MM.1S (cell line): Measurements from ENCODE around the gene ERFL.

Source experiments
- DNase-seq: peaks from one replicate; pipeline ENCODE4 v3.0.0-alpha.2; 2015
- H2AFZ ChIP-seq: fragments of 300-600 bp; sonication (generic); 2 replicates; pipeline ENCODE4 v1.6.0; 2016; ENCODE audit warnings: antibody characterized with exemption, low read length
- H3F3A ChIP-seq: fragments of 300-600 bp; sonication (generic); 2 replicates; pipeline ENCODE4 v1.6.1; 2016; ENCODE audit warnings: mild to moderate bottlenecking, antibody characterized with exemption, low read length, moderate library complexity, mixed read lengths; ENCODE audit not compliant: insufficient read depth
- H3K27ac ChIP-seq: fragments of 300-600 bp; sonication (generic); 2 replicates; pipeline ENCODE4 v1.5.1; 2016; ENCODE audit warnings: mild to moderate bottlenecking, low read length
- H3K27me3 ChIP-seq: fragments of 300-600 bp; sonication (generic); replicated peaks from 2 replicates; pipeline ENCODE4 v1.6.0; 2016; ENCODE audit warnings: low read length; ENCODE audit not compliant: insufficient read depth
- H3K36me3 ChIP-seq: fragments of 300-600 bp; sonication (generic); replicated peaks from 2 replicates; pipeline ENCODE4 v1.6.1; 2016; ENCODE audit warnings: mild to moderate bottlenecking, low read length, mixed read lengths; ENCODE audit not compliant: insufficient read depth
- H3K4me1 ChIP-seq: fragments of 300-600 bp; sonication (generic); 2 replicates; pipeline ENCODE4 v1.6.1; 2016; ENCODE audit warnings: low read length, mixed read lengths
- H3K4me2 ChIP-seq: fragments of 300-600 bp; sonication (generic); 2 replicates; pipeline ENCODE4 v1.6.0; 2016; ENCODE audit warnings: low read depth, low read length
- H3K4me3 ChIP-seq: fragments of 300-600 bp; sonication (generic); 2 replicates; pipeline ENCODE4 v1.5.1; 2016; ENCODE audit warnings: low read length, mixed read lengths
- H3K79me2 ChIP-seq: fragments of 300-600 bp; sonication (generic); 2 replicates; pipeline ENCODE4 v1.6.1; 2016; ENCODE audit warnings: mixed run types, low read length, mixed read lengths
- H3K9ac ChIP-seq: fragments of 300-600 bp; sonication (generic); 2 replicates; pipeline ENCODE4 v1.6.1; 2016; ENCODE audit warnings: low read length, mixed read lengths
- H3K9me2 ChIP-seq: fragments of 300-600 bp; sonication (generic); replicated peaks from 2 replicates; pipeline ENCODE4 v1.6.1; 2016; ENCODE audit warnings: mild to moderate bottlenecking, low read length, mixed read lengths; ENCODE audit not compliant: insufficient read depth
- H3K9me3 ChIP-seq: fragments of 300-600 bp; sonication (generic); replicated peaks from 2 replicates; pipeline ENCODE4 v1.6.1; 2016; ENCODE audit warnings: mild to moderate bottlenecking, low read length, mixed read lengths; ENCODE audit not compliant: insufficient read depth
- H4K20me1 ChIP-seq: fragments of 300-600 bp; sonication (generic); 2 replicates; pipeline ENCODE4 v1.6.1; 2016; ENCODE audit warnings: mild to moderate bottlenecking, low read length, moderate library complexity, mixed read lengths; ENCODE audit not compliant: insufficient read depth
- CTCF ChIP-seq: fragments of 300-600 bp; sonication (generic); IDR thresholded peaks from 2 replicates; pipeline ENCODE4 v1.5.1; 2016; ENCODE audit warnings: antibody characterized with exemption, low read length, mixed read lengths
- EZH2 ChIP-seq: fragments of 300-600 bp; sonication (generic); optimal IDR thresholded peaks from 2 replicates; pipeline ENCODE3; 2017; ENCODE audit warnings: low read depth, mild to moderate bottlenecking, antibody characterized with exemption, low read length, mixed read lengths
- EZH2phosphoT487 ChIP-seq: fragments of 300-600 bp; sonication (generic); IDR thresholded peaks from 2 replicates; pipeline ENCODE4 v1.6.1; 2018; ENCODE audit warnings: antibody characterized with exemption, low read length

Gene ERFL

GRCh38 chr19:41880329-41880708, 47.9 kb downstream of the ERFL start:
- TF ChIP-seq CTCF, result no peak
- no peak for TF ChIP-seq EZH2
- no peak for TF ChIP-seq EZH2phosphoT487
- H2AFZ ChIP-seq, result no peak overlapping the region
- no peak overlapping the region for H3K4me3 ChIP-seq
- no peaks in the 10 kb centered on the region for H3K9me2 ChIP-seq
- no peaks in the 10 kb centered on the region for H4K20me1 ChIP-seq
- DNase-seq, result no peak
- H3K79me2 ChIP-seq, result peaks cover 15% of the 10 kb centered on the region
- no peaks in the 10 kb centered on the region for H3K27me3 ChIP-seq
- H3K4me2 ChIP-seq, result no peak overlapping the region
- peaks cover 26% of the 10 kb centered on the region for H3K4me1 ChIP-seq
- peaks cover 27% of the 10 kb centered on the region for H3F3A ChIP-seq
- H3K9me3 ChIP-seq, result no peaks in the 10 kb centered on the region
- no peak overlapping the region for H3K9ac ChIP-seq
- no peak overlapping the region for H3K27ac ChIP-seq
- H3K36me3 ChIP-seq, result no peaks in the 10 kb centered on the region

GRCh38 chr19:41879670-41880328, 48.5 kb downstream of the ERFL start:
- Histone ChIP-seq H3F3A (peaks cover 28% of the 10 kb centered on the region), H3K9me3 (no peaks in the 10 kb centered on the region), H3K4me2 (no peak overlapping the region), H3K9me2 (no peaks in the 10 kb centered on the region), H3K4me1 (peaks cover 22% of the 10 kb centered on the region), H3K79me2 (peaks cover 10% of the 10 kb centered on the region), H2AFZ (no peak overlapping the region), H3K36me3 (no peaks in the 10 kb centered on the region), H3K4me3 (no peak overlapping the region), H3K27ac (no peak overlapping the region), H4K20me1 (no peaks in the 10 kb centered on the region), H3K27me3 (no peaks in the 10 kb centered on the region), H3K9ac (no peak overlapping the region)
- DNase-seq, result no peak
- no peak for TF ChIP-seq CTCF
- no peak for TF ChIP-seq EZH2phosphoT487
- TF ChIP-seq EZH2, result no peak

DNA sequence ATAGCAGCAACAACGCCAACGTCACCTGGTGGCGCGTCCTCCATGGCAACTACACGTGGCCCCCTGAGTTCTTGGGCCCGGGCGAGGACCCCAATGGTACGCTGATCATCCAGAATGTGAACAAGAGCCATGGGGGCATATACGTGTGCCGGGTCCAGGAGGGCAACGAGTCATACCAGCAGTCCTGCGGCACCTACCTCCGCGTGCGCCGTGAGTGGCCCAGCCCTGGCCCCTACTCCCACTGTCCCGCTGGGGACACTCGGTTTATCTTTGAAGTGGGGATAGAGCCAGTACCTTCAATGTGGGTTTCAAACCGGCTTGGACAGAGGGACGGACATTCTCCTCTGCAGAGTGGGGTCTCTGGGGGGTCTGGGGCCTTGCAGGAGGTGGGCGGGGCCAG, 49.2 kb downstream of the ERFL start:
- Histone ChIP-seq H3K4me1 (peaks cover 24% of the 10 kb centered on the region), H2AFZ (no peak overlapping the region), H3F3A (peaks cover 28% of the 10 kb centered on the region), H4K20me1 (no peaks in the 10 kb centered on the region), H3K27me3 (no peaks in the 10 kb centered on the region), H3K4me2 (no peak overlapping the region), H3K4me3 (no peak overlapping the region), H3K9me2 (no peaks in the 10 kb centered on the region), H3K36me3 (no peaks in the 10 kb centered on the region), H3K79me2 (peaks cover 4% of the 10 kb centered on the region; the same call in 1 of the 2 replicates), H3K27ac (no peak overlapping the region), H3K9me3 (no peaks in the 10 kb centered on the region), H3K9ac (no peak overlapping the region)
- TF ChIP-seq EZH2 (no peak), EZH2phosphoT487 (no peak), CTCF (no peak)
- no peak for DNase-seq
